ENCODE measurements around the gene DYNAP.

The DYNAP gene, protein sequence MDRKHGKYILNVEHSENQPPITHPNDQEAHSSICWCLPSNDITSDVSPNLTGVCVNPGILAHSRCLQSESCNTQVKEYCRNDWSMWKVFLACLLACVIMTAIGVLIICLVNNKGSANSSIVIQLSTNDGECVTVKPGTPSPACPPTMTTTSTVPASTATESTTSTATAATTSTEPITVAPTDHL

GRCh38 chr18:54590945-54591344, at the start of gene DYNAP:
TSS of gene DYNAP (plus strand) at chr18:54591245. CDS start at chr18:54591283, 38 bp downstream.
- no peak for DNase-seq (ENCODE audit: low read depth in 2 of 2)

GRCh38 chr18:54551590-54551989, 39.5 kb upstream of the DYNAP start:
- no peak for DNase-seq (ENCODE audit: low read depth in 2 of 2)

DNA sequence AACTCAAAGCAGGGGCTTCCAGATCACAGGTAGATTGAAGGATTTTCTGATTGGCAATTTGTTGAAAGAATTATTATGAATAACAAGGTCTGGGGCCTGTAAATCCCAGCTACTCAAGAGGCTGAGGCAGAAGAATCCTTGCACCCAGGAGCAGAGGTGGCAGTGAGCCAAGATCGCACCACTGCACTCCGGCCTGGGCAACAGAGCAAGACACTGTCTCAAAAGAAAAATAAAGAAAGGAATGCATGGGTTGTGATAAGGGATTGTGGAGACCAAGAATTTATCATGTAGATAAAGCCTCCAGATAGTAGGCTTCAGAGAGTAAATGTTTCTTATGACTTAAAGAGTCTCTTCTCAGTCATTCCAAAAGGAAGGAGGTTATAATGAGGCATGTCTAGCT, 35.8 kb upstream of the DYNAP start:
- no peak for DNase-seq (ENCODE audit: low read depth in 2 of 2)

DNA sequence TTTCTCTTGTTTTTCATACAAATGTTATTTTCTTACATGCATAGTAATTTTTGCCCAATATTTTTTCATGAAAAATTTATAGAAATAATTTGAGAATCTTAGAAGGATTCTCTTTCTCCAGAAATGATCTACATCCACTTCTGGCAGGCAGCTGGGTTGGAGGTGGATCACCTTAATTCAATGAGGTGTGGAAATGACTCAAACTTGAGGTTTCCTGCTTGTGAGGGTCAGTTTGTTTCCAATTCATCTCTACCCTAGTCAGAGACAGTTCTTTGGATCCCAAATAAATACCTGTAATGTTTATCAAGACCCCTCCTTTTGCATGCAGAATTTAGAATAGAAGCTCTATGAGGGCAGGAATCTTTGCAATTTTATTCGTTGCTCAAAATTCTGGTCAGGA, 35.0 kb upstream of the DYNAP start:
- DNase-seq (ENCODE audit: low read depth in 2 of 2): no peak

DNA sequence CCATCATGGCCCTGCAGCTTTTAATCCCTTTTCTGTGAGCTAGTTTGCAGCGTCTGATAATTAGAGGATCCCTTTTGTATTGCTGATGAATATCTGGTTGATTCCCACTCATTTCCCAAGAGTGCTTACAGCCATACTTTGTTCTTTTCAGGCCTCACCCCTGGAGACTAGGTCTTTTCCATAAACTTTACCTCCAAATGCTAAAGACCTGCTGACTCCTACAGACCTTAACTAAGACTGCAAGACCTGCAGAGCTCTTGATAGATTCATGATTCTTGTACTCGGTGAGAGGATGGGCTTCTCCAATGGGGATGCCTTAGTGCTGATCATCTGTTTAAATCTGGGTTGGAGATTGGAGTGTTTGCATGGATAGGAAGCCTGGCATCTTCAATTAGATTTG, 33.1 kb upstream of the DYNAP start:
- DNase-seq (ENCODE audit: low read depth in 2 of 2): no peak

GRCh38 chr18:54558609-54559585, 32.1 kb upstream of the DYNAP start:
- DNase-seq (ENCODE audit: low read depth in 2 of 2): no peak

- no peak for DNase-seq (ENCODE audit: low read depth in 2 of 2)
Observed at GRCh38 chr18:54561706-54562267, 29.3 kb upstream of the DYNAP start.

GRCh38 chr18:54580202-54580729, 10.8 kb upstream of the DYNAP start:
- no peak for DNase-seq (ENCODE audit: low read depth in 2 of 2)

DNA sequence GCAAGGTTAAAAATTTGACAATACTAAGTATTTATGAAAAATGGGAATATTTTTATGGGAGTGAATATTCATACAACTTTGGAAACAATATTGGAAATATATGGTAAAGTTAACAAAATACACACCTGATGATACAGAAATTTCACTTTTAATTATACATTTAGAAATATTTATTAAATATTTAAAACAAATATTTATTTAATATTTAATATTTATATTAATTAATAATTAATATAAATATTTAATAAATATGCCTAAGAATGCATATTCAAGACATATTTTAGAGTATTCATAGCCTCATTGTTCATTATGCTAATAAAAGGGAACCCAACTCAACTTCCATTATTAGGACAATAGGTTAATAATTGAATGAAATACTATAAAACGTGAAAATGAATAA, 7.0 kb upstream of the DYNAP start:
- DNase-seq (ENCODE audit: low read depth in 2 of 2): no peak

- no peak for DNase-seq (ENCODE audit: low read depth in 2 of 2)
Observed at GRCh38 chr18:54585743-54586142, 5.3 kb upstream of the DYNAP start.

DNA sequence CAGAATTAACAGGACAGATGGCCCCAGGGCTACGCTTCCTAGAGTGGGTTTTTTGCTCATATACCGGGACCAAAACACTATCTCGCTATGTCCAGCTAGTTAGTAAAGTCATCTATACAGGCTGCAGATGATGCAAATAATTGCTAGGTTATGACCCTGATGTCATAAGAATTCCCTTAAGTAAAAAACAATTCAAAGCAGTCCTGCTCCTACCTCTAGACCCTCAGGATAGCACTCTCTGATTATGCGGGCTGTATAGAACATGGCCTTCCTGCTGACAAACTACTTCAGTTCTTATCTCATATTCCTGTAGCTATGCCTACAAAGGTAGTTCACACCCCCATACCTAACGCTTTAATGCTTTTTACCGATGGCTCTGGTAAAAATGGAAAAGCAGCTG, 13.2 kb downstream of the DYNAP start:
- no peak for DNase-seq (ENCODE audit: low read depth in 2 of 2)

DNA sequence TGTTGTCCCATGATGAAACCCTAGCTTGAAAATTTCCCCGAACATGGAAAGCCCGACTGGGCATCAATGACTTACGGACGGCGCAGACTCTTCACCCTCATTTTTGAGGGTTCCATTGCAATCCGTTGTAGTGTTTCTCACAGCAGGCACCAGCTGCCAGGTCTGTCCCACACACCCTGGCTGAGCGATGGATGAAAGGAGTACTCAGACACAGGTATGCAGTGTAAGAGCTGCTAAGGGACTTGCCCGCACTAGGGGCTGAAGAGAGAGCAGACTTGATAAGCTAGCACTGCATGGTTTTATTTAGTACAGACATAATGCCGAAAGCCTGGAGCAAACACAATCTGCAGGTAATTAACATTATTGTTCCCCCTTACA, 15.8 kb downstream of the DYNAP start:
- no peak for DNase-seq (ENCODE audit: low read depth in 2 of 2)

DNA sequence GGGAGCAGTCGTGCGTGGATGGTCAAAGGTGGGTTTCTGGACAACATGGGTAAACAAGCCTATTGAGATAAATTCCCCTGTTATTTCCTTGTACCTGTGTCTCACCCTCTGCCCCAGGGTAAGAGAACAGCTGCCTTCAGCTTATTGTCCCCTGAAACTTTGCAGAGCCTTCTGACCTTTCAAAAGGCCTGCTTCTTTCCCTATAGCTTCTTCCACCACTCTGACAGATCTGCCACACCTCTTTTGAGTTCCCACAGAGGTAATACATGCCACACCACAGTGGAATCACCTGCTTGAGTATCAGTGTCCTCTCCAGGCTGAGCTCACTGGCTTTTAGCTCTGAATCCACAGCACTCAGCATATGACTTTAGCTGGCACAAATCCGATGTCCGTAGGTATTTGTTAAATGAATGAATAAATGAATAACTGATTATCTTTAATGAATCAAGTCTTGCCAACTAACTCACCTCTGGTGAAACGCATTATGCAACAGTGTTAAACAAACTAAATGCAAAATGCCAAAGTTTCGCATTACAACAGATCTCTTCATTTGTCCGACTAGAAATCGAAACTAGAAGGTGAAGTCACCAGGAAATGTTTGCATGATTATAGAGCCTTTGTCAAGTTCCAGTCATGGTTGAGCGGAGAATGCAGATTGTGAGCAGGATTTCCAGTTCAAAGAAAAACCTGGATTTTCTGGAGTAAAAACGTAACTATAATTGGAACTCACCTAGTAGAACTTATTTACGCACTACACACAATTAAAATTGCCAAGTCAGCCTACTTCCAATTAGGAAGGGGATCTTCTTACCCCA, 16.4 kb downstream of the DYNAP start:
- DNase-seq (ENCODE audit: low read depth in 2 of 2): no peak

- no peak for DNase-seq (ENCODE audit: low read depth in 2 of 2)
Observed at GRCh38 chr18:54608028-54608642, 17.1 kb downstream of the DYNAP start.

DNA sequence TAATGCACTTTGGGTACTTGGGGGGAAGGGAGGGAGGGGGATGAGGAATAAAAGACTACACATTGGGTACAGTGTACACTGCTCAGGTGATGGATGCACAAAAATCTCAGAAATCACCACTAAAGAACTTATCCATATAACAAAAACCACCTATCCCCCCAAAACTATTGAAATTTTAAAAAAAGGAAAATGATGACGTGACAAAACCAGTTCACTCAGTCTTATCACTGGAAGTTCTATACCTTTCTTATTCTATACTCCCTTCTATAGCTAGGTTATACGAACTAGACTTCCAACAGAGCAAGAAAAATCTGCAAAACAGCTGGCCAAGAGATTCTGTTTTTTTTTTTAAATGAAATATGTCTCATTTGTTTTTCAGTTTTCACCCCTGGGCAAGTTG, 20.8 kb downstream of the DYNAP start:
- DNase-seq (ENCODE audit: low read depth in 2 of 2): no peak

GRCh38 chr18:54612237-54612636, 21.2 kb downstream of the DYNAP start:
- no peak for DNase-seq (ENCODE audit: low read depth in 2 of 2)

DNA sequence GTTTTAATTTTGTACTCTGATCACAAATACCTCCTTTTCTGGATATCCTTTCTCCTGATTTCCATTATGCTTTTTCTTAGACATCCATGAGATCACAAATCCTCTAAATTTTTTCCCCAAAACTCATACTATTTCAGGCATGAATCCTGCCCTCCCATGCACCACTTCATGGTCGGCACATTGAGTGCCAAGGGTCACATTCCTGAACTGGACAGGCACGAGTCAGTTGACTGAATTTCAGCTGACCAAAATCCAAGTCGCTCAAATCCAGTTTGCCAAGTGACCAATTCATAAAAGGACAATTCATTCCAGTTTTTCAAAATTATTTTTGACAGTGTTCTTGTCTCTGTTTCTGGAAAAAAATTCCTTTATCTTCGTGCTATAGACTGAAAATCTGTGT, 22.1 kb downstream of the DYNAP start:
- DNase-seq (ENCODE audit: low read depth in 2 of 2): no peak

DNA sequence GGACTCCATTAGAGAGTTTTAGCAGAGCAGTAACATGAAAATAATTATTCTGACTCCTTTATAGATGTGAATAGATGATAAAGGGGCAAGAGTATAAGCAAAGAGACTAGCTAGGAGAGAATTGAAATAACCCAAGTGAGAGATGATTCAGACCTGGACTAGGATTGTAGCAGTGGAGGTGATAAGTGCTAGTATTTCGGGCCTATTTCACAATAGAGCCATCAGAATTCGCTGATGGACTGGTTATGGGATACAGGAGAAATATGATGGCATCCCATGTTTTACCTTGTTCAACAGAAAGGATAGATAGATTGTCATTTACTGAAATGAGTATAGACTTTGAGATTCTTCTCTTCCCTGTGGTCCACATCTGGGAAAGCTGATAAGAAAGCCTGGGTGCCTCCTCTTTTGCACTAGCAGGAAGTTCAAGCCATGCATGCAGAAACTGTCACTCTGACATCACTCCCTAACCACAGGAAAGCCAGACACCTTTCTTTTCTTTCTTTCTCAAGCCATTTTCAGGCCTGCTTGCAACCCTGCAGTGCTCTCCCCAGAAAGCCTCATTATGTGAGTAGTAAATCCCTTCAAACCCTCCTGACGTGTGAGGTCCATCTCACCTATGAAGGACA, 25.3 kb downstream of the DYNAP start:
- no peak for DNase-seq (ENCODE audit: low read depth in 2 of 2)

GRCh38 chr18:54622084-54622483, 31.0 kb downstream of the DYNAP start:
- no peak for DNase-seq (ENCODE audit: low read depth in 2 of 2)

GRCh38 chr18:54626779-54627178, 35.7 kb downstream of the DYNAP start:
- no peak for DNase-seq (ENCODE audit: low read depth in 2 of 2)

DNA sequence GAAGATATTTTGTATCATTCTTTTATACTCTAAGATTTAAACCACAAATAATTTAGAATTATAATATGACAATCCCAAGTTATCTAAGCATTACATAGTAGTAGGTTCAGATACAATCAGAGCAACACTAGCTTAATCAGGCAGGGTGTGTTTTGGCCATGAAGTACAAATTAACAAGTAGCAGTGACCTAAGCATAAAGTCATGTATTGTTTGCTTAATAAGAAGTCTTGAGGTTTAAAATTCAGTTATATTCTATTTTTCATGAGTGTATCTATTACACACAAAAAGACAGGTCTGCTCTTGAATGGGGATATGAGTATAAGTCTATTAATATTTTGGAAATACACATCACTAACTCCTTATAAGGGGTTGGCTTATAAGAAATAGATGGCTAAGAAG, 39.9 kb downstream of the DYNAP start:
- no peak for DNase-seq (ENCODE audit: low read depth in 2 of 2)

Data from stimulated activated CD4-positive, alpha-beta T cell treated with anti-CD3 and anti-CD28 coated beads, Interleukin-12 subunit alpha, Interleukin-12 subunit beta, amount 100 ng/mL, for 24 hours (primary cell).